Left cardiac atrium (tissue), 4 donors: ENCODE data around the gene TBC1D7. TPM values are rescaled to one million over a fixed set of nuclear protein-coding genes. Genes with fewer than 3 reads are reported as not detected.

Source experiments
- ATAC-seq, 2 donors: fragments of 200-7000 bp; cut with Tn5 transposase; one replicate each; pipeline ENCODE4 v1.9.1; 2020; ENCODE audit warnings: mild to moderate bottlenecking in 2 of 2, moderate library complexity in 2 of 2
- DNase-seq: peaks from one replicate; pipeline ENCODE4 v3.0.0-alpha.2; 2020
- intact Hi-C, 2 donors: fragments of 100-400 bp; cut with DNase I; formaldehyde crosslinking; loops; one replicate each; pipeline versions ENCODE4 v1.14.1 to v1.15.1; 2022 to 2023
- total RNA-seq, 2 donors: library from RNA; stranded (reverse); fragmentation: NEBNext Ultra II Directional; extraction: Animal tissue kit (Norgen Biotek cat#: 25700); gene quantifications; one replicate each; pipeline ENCODE4 v1.2.1, GENCODE V29; 2021
- donor health status: DM: no; HTN: yes; CAD: no.
- donor health status: DM: no; HTN: yes; CAD: no; lungs with severe emphysema.
- donor health status: DM: yes; HTN: yes; CAD: no.
- donor health status: Dilated cardiomyopathy.

Gene TBC1D7
- total RNA-seq, 2 donors from 2014 or later = 21.6 to 36.3 TPM

- intact Hi-C loops = loop anchor here in 1 of 2 donors (10.0 kb wide), 1 partner anchor 46 kb away; no protein-coding TSS in a partner anchor
- DNase-seq (no peak), ATAC-seq (no peak)
These were observed 30.9 kb upstream of the TBC1D7 start for GRCh38 chr6:13359287-13359686.

- intact Hi-C loops = loop anchor here in 1 of 2 donors (10.0 kb wide), 1 partner anchor 46 kb away; no protein-coding TSS in a partner anchor
- ATAC-seq (no peak), DNase-seq (no peak)
These were observed 30.2 kb upstream of the TBC1D7 start for GRCh38 chr6:13358511-13358910.

- DNase-seq = peak; percentile 53
- intact Hi-C loops = loop anchor here in 1 of 2 donors (10.0 kb wide), 1 partner anchor 47 kb away; no protein-coding TSS in a partner anchor
- ATAC-seq = no peak
These were observed 29.3 kb upstream of the TBC1D7 start for GRCh38 chr6:13357551-13358075.

- ATAC-seq = no peak
- intact Hi-C loops = loop anchor here in 1 of 2 donors (10.0 kb wide), 1 partner anchor 49 kb away; no protein-coding TSS in a partner anchor
These were observed 27.9 kb upstream of the TBC1D7 start for GRCh38 chr6:13355999-13356785.

GRCh38 chr6:13355043-13355945 is 27.0 kb upstream of the TBC1D7 start:
- intact Hi-C loops = loop anchor here in 1 of 2 donors (10.0 kb wide), 1 partner anchor 50 kb away; no protein-coding TSS in a partner anchor
- DNase-seq = no peak
- ATAC-seq = peak; percentile 8 to 78

More at GRCh38 chr6:13355999-13356785, 27.9 kb upstream of the TBC1D7 start:
- DNase-seq = no peak

DNA sequence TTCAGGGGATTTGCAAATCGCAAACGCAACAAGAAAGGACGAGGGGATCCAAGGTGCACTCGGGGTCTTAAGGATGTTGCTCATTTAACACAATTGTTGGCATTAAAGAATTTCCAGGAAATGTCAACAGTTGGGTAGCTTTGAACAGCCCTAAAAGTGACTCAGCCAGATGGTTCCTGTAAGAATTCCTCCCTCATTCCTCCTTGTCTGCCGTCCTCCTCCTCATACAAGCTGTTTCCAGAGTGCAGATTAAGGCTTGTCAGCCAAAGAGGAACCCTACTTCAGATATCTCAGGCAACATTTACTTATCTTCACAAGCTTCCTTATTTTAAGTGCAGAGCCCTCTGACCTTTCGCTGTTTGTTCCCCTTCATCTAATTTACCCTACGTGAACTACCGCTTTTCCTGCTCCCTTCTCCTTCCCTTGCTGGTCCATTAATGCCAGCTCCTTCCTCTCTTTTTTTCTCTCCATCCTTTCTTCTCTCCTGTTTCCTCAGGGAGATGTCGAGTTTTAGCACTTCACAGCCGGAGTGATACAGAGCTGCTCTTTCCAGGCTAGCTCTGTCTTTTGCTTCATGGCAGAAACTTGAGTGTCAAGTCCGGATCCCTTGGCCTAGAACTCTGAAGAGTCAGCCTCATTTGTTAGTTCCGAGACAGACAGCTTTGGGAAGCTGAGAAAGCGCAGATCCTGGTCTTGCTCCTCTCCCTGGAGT is 26.1 kb upstream of the TBC1D7 start:
- peak; percentile 15 to 75 for ATAC-seq
- intact Hi-C loops = loop anchor here in 1 of 2 donors (10.0 kb wide), 1 partner anchor 50 kb away; no protein-coding TSS in a partner anchor

GRCh38 chr6:13352165-13352564 is 23.8 kb upstream of the TBC1D7 start:
- DNase-seq (no peak), ATAC-seq (no peak)
- intact Hi-C loops = loop anchor here in 1 of 2 donors (10.0 kb wide), 1 partner anchor 53 kb away; no protein-coding TSS in a partner anchor

More for the DNA sequence above, 26.1 kb upstream of the TBC1D7 start:
- DNase-seq = no peak

DNA sequence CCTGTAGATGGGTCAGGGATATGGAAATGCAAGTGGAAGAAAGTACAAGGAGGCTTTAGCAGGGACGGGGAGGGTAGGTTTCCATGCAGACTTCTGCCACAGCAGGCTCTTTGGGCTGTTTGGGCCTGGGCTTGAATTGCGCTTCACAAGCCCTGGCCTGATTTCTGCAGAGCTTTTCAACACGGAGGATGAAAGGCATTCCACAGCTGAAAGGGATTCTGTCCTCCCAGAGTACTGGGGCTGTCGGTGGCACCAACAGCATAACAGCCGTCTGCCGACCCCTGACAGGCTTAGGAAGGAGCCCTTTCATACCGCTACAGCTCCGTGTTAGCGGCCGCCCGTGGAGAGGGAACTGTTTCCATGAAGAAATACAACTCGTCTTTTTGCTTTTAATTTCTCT is 22.9 kb upstream of the TBC1D7 start:
- no peak for DNase-seq
- intact Hi-C loops = loop anchor here in 1 of 2 donors (10.0 kb wide), 1 partner anchor 54 kb away; no protein-coding TSS in a partner anchor
- no peak for ATAC-seq

- DNase-seq (no peak), ATAC-seq (peak; percentile 9 to 39)
- intact Hi-C loops = loop anchor here in 1 of 2 donors (10.0 kb wide), 1 partner anchor 55 kb away; no protein-coding TSS in a partner anchor
These were observed 21.6 kb upstream of the TBC1D7 start for GRCh38 chr6:13349811-13350506.

GRCh38 chr6:13348334-13349113 is 20.2 kb upstream of the TBC1D7 start:
- intact Hi-C loops = no loop called here
- DNase-seq = no peak
- no peak for ATAC-seq

- ATAC-seq (no peak), DNase-seq (no peak)
- intact Hi-C loops = no loop called here
These were observed 17.9 kb upstream of the TBC1D7 start for GRCh38 chr6:13346245-13346644.

GRCh38 chr6:13342414-13343019 is 14.2 kb upstream of the TBC1D7 start:
- ATAC-seq (no peak), DNase-seq (no peak)
- intact Hi-C loops = loop anchor here in 1 of 2 donors (5.0 kb wide), 1 partner anchor 190 kb away; no protein-coding TSS in a partner anchor

DNA sequence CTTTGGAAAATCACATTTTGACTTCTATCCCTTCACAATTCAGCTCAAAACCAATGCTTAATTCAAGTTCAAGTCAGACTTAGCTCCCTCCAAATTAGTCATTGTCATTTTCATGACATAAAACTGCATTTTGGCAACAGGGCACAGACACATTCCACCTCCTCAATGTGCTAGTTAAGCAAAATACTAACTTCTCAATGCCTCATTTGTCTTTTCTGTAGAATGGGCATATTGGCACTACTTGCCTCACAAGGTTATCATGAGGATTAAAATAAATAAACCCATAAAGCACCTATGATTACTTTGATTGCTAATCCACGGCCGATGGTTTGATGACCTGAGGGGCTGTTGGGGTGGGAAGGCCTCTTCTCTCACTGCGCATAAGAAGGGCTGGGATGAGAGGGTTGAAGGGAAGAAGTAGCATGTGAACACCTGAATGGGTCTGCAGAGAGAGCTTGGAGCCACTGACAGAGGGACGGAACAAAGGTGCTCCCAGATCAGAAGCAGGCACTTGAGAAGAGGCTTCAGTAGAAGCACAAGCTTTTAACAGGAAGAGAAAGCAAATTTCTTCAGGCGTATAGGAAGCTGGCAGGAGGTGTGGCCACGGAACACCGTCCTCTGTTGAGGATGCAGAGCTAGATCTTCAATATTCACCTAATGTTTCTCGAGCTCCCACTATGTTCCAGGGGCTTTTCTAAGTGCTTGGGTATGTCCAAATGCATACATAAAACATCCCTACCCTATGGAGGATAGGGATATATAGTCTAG is 11.7 kb upstream of the TBC1D7 start:
- ATAC-seq (no peak), DNase-seq (no peak)
- intact Hi-C loops = loop anchor here (2.0 to 5.0 kb wide), 2 partner anchors 192 to 199 kb away; no protein-coding TSS in a partner anchor

DNA sequence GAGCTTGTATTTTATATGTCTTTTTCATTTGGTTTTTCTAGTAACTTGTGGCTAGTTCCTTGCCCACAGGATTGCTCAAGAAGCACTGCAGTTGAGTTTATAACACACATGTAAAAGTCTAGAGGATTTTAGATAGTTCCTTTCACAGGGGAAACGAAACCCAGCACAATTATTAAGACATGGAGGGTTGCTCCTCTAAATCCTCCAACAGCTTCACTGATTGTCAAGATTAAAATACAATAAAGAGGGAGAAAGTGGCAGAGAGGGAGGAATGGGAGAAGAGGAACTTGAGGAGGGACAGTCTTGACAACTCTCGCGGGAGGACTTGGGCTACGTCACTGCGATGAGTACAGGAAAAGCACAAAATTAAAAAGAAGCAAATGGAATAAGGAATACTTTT is 9.7 kb upstream of the TBC1D7 start:
- no peak for ATAC-seq
- intact Hi-C loops = loop anchor here in 1 of 2 donors (2.0 kb wide), 1 partner anchor 201 kb away; no protein-coding TSS in a partner anchor
- DNase-seq = no peak

- DNase-seq (peak; percentile 77), ATAC-seq (peak; percentile 74 to 77)
- intact Hi-C loops = loop anchor here in 1 of 2 donors (2.0 kb wide), 1 partner anchor 150 kb away; the partner anchor contains the start of gene GFOD1
These were observed 8.2 kb upstream of the TBC1D7 start for GRCh38 chr6:13336553-13336952.
